HUDEP-2 (cell line): ENCODE measurements around the gene SENP1.

Experiments
- DNase-seq, 76 experiments: peaks; one replicate each; lab custom pipeline; 2025; ENCODE audit not compliant: unreplicated experiment in 76 of 76; lab: John Stamatoyannopoulos, UW

The SENP1 gene

GRCh38 chr12:48001505-48002413 lies 104.1 kb downstream of the SENP1 start:
- DNase-seq: no peak

GRCh38 chr12:48000878-48001504 lies 104.9 kb downstream of the SENP1 start:
- DNase-seq: no peak

- DNase-seq: no peak
Observed at GRCh38 chr12:47999816-48000215, 106.1 kb downstream of the SENP1 start.

- DNase-seq: no peak
Observed at GRCh38 chr12:47997321-47997720, 108.6 kb downstream of the SENP1 start.

- no peak for DNase-seq
Observed at GRCh38 chr12:47995981-47996401, 109.9 kb downstream of the SENP1 start.

GRCh38 chr12:47993491-47993890 lies 112.4 kb downstream of the SENP1 start:
- DNase-seq: no peak
